Tongue (tissue), 2 donors: ENCODE data around the gene EXOG. TPM values are rescaled to one million over a fixed set of nuclear protein-coding genes. Genes with fewer than 3 reads are reported as not detected.
A peak's percentile ranks its signal among the peaks of the same experiment; 100 is the strongest.

Experiments used
- DNase-seq: peaks from one replicate; pipeline ENCODE4 v3.0.0-alpha.2; 2015
- total RNA-seq: library from RNA; depleted of rRNA; stranded (reverse); fragments of >200 nt; gene quantifications from one replicate; pipeline ENCODE4 v1.2.3, GENCODE V29; 2014

Gene EXOG
- 18.6 TPM for total RNA-seq

- peak; percentile 97 for DNase-seq
Observed at GRCh38 chr3:38496131-38496910, at the start of gene EXOG. Gene EXOG (plus strand): TSS chr3:38496340. CDS start chr3:38496368, 28 bp downstream.

DNA sequence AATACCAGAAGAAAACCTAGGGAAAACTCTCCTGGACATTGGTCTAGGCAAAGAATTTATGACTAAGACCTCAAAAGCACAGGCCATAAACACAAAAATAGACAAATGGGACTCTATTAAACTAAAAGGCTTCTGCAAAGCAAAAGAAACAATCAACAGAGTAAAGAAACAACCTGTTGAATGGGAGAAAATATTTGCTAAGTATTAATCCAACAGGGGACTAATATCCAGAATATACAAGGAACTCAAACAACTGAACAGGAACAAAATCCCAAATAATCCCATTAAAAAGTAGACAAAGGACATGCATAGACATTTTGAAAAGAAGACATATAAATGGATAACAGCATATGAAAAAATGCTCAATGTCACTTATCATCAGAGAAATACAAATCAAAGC lies 49.3 kb upstream of the EXOG start:
- DNase-seq, result no peak

DNA sequence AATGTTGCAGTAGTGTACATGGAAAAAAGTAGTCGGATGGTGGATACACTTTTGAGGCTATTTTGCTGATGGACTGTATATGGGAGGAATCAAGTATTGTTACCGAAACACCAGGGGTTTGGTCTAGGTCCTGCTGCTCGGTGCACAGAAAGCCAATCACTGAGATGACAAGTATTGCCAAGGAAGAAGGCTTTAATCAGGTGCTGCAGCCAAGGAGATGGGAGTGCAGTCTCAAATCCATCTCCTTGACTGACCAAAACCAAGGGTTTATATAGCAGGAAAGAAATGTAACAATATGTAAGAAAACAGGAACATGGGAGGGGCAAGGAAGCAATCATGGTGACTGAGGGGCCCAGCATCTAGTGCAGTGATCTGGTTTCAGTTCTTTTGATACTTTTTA lies 45.3 kb upstream of the EXOG start:
- DNase-seq, result no peak

DNA sequence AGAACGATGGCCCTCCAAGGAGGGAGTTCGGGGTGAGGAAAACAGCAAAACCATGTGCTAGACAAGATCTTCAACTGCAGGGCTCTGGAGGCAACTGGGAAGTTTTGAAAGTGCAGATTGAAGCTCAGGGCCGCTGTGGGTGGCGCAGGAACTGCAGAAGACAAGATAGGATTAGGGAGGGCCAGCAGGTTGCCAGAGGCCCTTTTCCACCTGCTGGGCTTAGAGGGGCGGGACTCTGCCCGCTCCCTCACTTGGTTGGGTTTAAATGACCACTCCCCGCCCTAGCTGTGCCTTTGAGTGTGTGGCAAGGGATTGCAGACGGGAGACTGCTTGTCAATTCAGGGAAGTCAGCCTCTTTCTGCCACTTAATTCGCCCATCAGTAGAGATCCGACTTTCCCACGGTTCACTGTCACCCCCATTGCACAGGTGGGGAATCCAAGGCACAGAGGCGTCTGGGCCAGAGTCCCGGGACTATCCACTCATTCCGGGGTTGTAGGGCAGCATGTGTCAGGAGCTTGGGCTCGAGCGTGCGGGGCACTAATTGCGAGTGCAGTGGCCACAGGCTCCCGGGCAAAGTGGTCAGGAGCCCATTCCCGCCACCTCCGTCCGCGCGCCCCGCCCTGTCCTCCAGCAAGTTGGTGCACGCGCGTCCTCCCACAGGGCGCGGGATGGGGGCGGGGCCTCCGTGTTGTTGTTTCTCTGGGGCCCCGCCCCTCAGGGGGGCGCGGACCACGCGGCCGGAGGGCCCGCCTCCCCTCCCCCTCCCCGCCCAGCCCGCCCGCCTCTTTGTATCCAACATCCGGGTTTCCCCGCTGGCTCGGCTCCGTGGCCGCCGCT lies 42.8 kb upstream of the EXOG start, which contains the start of gene ACVR2B:
TSS of gene ACVR2B (plus strand) at position 816 of the 838 bp plus-strand sequence. CDS start 433 bp downstream, outside the sequence.
- DNase-seq, result peak; percentile 95

- no peak for DNase-seq
Observed at GRCh38 chr3:38453913-38454177, 42.3 kb upstream of the EXOG start.

- DNase-seq, result peak; percentile 47
Observed at GRCh38 chr3:38454178-38454883, 41.8 kb upstream of the EXOG start.

GRCh38 chr3:38454884-38455638 lies 41.1 kb upstream of the EXOG start:
- DNase-seq, result peak; percentile 90

- DNase-seq, result no peak
Observed at GRCh38 chr3:38455639-38456430, 40.3 kb upstream of the EXOG start.

- DNase-seq, result no peak
Observed at GRCh38 chr3:38457111-38458003, 38.8 kb upstream of the EXOG start.

- DNase-seq, result peak; percentile 89
Observed at GRCh38 chr3:38458796-38459498, 37.2 kb upstream of the EXOG start.

DNA sequence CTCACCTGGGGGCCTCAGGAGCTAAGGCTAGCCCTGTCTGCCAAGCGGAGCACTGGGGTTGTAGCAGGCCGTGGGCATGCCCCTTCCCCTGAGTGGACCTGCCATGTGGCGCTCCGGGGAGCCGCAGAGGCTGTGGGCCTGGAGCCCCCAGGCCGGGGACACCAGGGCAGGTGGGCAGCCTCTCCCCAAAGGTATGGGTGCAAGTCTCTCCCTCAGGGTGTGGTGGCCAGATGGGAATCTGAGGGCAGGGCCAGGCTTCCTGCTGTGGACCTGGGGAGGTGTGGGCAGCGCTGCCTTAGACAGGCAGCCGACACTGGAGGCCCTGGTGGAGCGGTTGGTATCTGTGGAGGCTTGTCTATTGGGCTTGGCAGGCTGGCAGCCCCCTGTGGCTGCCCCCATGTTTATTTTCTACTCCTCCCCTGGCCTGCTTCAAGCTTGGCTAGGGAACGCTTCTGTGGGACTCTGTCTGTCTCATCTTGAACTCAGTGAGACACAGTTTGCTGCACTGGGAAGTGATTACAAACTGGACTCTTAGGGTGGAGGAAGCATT lies 36.6 kb upstream of the EXOG start:
- DNase-seq, result no peak

- DNase-seq, result peak; percentile 96
Observed at GRCh38 chr3:38460377-38461270, 35.5 kb upstream of the EXOG start.

DNA sequence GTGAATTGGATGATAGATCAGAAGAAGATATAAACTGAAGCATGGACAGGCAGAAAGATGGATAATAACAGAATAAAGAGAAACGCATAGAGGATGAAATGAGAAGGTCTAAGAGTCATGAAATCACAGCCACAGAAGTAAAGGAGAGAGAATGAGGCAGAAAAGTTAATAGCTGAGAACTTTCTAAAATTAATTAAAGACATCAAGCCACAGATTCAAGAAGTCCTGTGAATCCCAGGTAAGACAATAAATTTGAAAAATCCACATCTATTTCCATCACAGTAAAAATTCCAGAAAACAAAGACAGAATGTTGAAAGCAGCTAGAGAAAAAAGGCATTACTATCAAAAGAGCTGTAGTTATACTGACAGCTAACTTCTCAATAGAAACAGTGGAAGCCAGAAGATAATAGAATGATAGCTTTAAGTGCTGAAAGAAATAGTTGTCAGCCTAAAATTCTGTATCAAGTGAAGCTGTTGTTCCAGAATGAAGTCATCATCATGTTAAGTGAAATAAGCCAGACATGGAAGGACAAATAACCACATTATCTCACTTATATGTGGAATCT lies 30.5 kb upstream of the EXOG start:
- no peak for DNase-seq

DNA sequence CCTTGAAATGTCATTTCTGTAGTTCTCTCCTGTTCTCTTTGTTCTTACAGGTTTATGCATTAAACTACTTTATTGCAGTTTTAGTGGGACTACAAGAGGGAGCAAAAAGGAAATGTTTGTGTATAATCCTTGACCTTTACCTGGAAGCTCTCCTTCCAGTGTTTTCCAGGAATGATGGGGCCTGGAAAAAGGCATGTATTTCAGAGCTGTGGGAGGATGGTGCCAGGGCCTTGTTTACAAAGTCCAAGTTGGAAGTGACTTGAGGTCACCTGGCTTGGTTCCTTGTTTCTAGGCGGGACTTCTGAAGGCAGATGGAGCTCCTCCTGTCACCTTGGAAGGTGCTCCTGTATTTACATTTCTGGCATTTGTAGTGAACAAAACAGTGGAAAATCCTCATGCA lies 27.4 kb upstream of the EXOG start:
- no peak for DNase-seq

DNA sequence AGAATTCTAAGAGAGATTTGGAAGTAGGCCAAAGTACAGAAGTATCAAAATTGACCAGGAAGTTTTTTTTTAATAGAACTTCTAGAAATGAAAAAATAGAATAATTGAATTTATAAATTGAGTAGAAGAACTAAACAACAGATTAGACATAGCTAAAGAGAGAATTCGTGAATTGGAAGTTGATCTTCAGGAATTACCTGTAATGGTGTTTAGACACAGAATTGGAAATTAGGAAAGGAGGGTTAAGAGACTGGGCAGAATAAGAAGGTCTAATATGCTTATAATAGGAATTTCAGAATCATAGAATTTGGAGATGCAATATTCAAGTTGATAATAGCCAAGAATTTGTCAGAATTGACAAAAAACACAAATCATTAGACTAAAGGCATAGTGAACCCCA lies 26.3 kb upstream of the EXOG start:
- DNase-seq, result no peak

DNA sequence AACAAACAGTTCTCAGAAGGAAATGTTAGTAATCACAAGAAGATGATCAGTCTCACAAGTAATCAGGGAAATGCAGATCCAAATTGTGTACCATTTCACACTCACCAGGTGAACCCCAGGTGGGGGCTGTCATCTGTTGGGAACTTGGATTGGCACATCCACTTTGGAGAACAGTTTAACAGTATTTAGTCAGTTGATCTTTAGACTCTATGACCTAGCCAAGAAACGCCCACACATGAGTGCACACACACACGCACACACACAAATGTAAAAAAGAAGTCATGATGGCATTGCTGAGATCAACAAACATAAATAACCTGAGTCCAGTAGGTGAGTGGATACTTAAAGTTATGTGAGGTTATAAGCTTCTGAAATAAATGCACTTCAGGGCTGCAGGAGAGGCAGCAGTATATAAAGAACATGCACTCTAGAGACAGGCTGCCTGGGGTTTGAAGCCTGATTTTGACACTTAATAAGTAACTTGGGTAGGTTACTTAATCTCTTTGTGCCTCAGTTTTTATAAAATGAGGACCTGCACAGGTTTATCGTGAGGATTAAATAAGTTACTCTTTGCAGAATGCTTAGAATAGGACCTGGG lies 24.8 kb upstream of the EXOG start:
- DNase-seq, result no peak

- DNase-seq, result no peak
Observed at GRCh38 chr3:38472342-38472741, 23.8 kb upstream of the EXOG start.
